Smooth muscle cell (in vitro differentiated cells): ENCODE data around the gene RNF121. TPM values are rescaled to one million over a fixed set of nuclear protein-coding genes. Genes with fewer than 3 reads are reported as not detected.
"Not testable (repeated sequence)": the region's sequence is repeated elsewhere in the genome, so short reads cannot be mapped to it uniquely, and the experiment has no call there.

ENCODE experiments used
- DNase-seq: peaks from one replicate; lab custom pipeline; 2025; ENCODE audit not compliant: unreplicated experiment; lab: John Stamatoyannopoulos, UW
- H2AFZ ChIP-seq: fragments of 200-600 bp; sonication (generic); 2 replicates; pipeline ENCODE4 v1.6.0; 2016; ENCODE audit warnings: antibody characterized with exemption, low read depth, mild to moderate bottlenecking
- H3F3A ChIP-seq: fragments of 200-600 bp; sonication (generic); 2 replicates; pipeline ENCODE4 v1.6.0; 2017; ENCODE audit warnings: antibody characterized with exemption, low read depth
- H3K27ac ChIP-seq: fragments of 200-600 bp; sonication (generic); 2 replicates; pipeline ENCODE4 v1.5.1; 2016; ENCODE audit warnings: low read depth, mild to moderate bottlenecking
- H3K27me3 ChIP-seq: fragments of 200-600 bp; sonication (generic); 2 replicates; pipeline ENCODE4 v1.6.1; 2016; ENCODE audit warnings: low read depth, mild to moderate bottlenecking
- H3K36me3 ChIP-seq: fragments of 200-600 bp; sonication (generic); 2 replicates; pipeline ENCODE4 v1.5.1; 2016; ENCODE audit warnings: low read depth
- H3K4me1 ChIP-seq: fragments of 200-600 bp; sonication (generic); 2 replicates; pipeline ENCODE4 v1.5.1; 2016; ENCODE audit warnings: low read depth
- H3K4me2 ChIP-seq: fragments of 200-600 bp; sonication (generic); 2 replicates; pipeline ENCODE4 v1.6.0; 2016; ENCODE audit warnings: mild to moderate bottlenecking
- H3K4me3 ChIP-seq: fragments of 200-600 bp; sonication (generic); 2 replicates; pipeline ENCODE4 v1.5.1; 2016; ENCODE audit warnings: mild to moderate bottlenecking
- H3K79me2 ChIP-seq: fragments of 200-600 bp; sonication (generic); 2 replicates; pipeline ENCODE4 v1.6.0; 2016; ENCODE audit warnings: low read depth, mild to moderate bottlenecking
- H3K9ac ChIP-seq: fragments of 200-600 bp; sonication (generic); 2 replicates; pipeline ENCODE4 v1.6.0; 2016; ENCODE audit warnings: low read depth
- H3K9me3 ChIP-seq: fragments of 200-600 bp; sonication (generic); replicated peaks from 2 replicates; pipeline ENCODE4 v1.5.1; 2016; ENCODE audit warnings: low read depth
- H4K20me1 ChIP-seq: fragments of 200-600 bp; sonication (generic); 2 replicates; pipeline ENCODE4 v1.6.0; 2016; ENCODE audit warnings: low read depth
- CTCF ChIP-seq: fragments of 200-600 bp; sonication (generic); IDR thresholded peaks from 2 replicates; pipeline ENCODE4 v1.5.1; 2017; ENCODE audit warnings: borderline replicate concordance, mild to moderate bottlenecking, antibody characterized with exemption; ENCODE audit not compliant: insufficient read depth, poor library complexity, severe bottlenecking
- WGBS: methylation state at CpG from one replicate; pipeline ENCODE4 v1.1.7; 2016; ENCODE audit warnings: low lambda C conversion rate; 5-methylcytosine and 5-hydroxymethylcytosine counted together
- polyA plus RNA-seq: library from polyadenylated mRNA; unstranded; fragments of >200 nt; fragmentation: Nextera tagmentation; extraction: Ambion mirVana; gene quantifications from 2 replicates; pipeline ENCODE4 v1.2.1, GENCODE V29; 2016
- total RNA-seq: library from RNA; depleted of rRNA; stranded (reverse); fragments of >200 nt; gene quantifications from 2 replicates; pipeline ENCODE4 v1.2.3, GENCODE V29; 2014

Gene RNF121
- total RNA-seq: 35.3 and 49.5 TPM in 2 replicates
- polyA plus RNA-seq: 34.4 and 34.9 TPM in 2 replicates

GRCh38 chr11:71928737-71929443, at the start of gene RNF121:
TSS of gene RNF121 (plus strand) at chr11:71929046. CDS start at chr11:71929062, 16 bp downstream.
- Histone ChIP-seq H3K79me2 (peaks cover 64% of the 10 kb centered on the region), H3K9me3 (no peaks in the 10 kb centered on the region), H3K27ac (peak within 1 kb of the TSS; percentile 83), H3K4me2 (peak within 1 kb of the TSS; percentile 98), H4K20me1 (peaks cover 44% of the 10 kb centered on the region), H3F3A (no peaks in the 10 kb centered on the region), H3K4me3 (peak within 1 kb of the TSS; percentile 99), H2AFZ (peak within 1 kb of the TSS; percentile 100), H3K9ac (peak within 1 kb of the TSS; percentile 90), H3K4me1 (peaks cover 17% of the 10 kb centered on the region), H3K36me3 (no peaks in the 10 kb centered on the region), H3K27me3 (no peaks in the 10 kb centered on the region)
- WGBS: under 1% methylated on average over 32 of the region's 32 CpGs
- no peak for TF ChIP-seq CTCF
- peak; percentile 75 for DNase-seq

DNA sequence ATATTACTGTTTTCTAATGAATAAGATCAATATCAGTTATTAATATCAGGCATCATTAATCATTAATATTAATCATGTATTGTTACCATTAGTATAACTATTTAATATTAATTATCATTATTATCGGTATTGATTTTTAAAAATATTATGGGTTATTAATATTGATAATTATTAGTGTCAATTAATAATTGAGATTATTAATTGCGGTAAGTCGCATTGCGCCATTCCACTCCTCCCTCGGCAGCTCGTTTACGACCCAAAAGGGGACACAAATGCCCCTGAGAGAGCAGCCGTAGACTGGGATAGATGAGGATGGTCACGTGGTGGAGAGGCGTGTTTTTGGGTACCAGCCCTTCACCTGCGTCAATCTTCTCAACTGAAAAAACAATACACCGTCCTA, 43.0 kb upstream of the RNF121 start:
- not testable (repeated sequence) for H3K27ac ChIP-seq, H3K36me3 ChIP-seq, H3F3A ChIP-seq, DNase-seq, H2AFZ ChIP-seq, H3K79me2 ChIP-seq, H3K4me2 ChIP-seq, H3K27me3 ChIP-seq, H3K4me1 ChIP-seq, H3K4me3 ChIP-seq, H3K9me3 ChIP-seq, H3K9ac ChIP-seq, H4K20me1 ChIP-seq
- 97% methylated on average over 12 of the region's 12 CpGs for WGBS

GRCh38 chr11:71888335-71889010, 40.4 kb upstream of the RNF121 start:
- H3K4me2 ChIP-seq, DNase-seq, H3K9ac ChIP-seq, H3F3A ChIP-seq, H3K79me2 ChIP-seq, H3K36me3 ChIP-seq, H3K27ac ChIP-seq, H2AFZ ChIP-seq, H3K4me3 ChIP-seq, H4K20me1 ChIP-seq, H3K27me3 ChIP-seq, H3K9me3 ChIP-seq, H3K4me1 ChIP-seq: not testable (repeated sequence)
- 83% methylated on average over 14 of the region's 14 CpGs for WGBS

DNA sequence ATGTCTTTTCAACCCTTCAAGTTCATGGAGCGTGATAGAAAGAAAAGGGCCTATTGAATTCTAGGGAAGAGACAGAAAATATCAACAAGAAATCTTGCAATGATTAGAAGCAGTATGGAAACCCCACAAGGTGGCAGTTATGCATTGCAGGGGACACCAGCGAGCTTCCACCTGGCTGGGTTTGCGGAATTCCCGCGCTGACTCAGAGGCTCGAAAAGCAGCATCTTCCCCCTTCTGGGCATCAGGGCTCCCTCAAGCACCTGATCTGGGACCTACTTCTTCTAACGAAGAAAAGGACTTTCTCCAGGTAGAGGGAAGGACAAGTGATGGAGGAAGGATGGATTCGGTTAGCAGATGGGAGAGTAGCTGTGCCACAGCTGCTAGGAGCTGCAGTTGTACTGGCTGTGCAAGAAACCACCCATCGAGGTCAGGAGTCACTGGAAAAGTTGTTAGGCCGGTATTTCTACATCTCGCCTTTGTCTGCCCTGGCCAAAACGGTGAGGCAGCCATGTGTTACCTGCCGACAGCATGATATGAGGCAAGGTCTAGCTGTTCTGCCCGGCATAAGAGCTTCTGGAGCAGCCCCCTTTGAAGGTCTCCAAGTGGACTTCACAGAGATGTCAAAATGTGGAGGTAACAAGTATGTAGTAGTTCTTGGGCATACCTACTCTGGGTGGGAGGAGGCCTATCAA, 39.5 kb upstream of the RNF121 start:
- not testable (repeated sequence) for H3K36me3 ChIP-seq, H3K79me2 ChIP-seq, H3K4me1 ChIP-seq, H3K27ac ChIP-seq, H3K9me3 ChIP-seq, H3K4me3 ChIP-seq, H4K20me1 ChIP-seq, H3K27me3 ChIP-seq, H3K9ac ChIP-seq, H2AFZ ChIP-seq, H3K4me2 ChIP-seq, DNase-seq, H3F3A ChIP-seq
- 75% methylated on average over 14 of the region's 14 CpGs for WGBS

- H3K4me2 ChIP-seq: no peak overlapping the region
- TF ChIP-seq CTCF: no peak
- no peak overlapping the region for H3K4me3 ChIP-seq
- no peak overlapping the region for H3K9ac ChIP-seq
- no peaks in the 10 kb centered on the region for H3K4me1 ChIP-seq
- H2AFZ ChIP-seq: no peak overlapping the region
- no peaks in the 10 kb centered on the region for H3K9me3 ChIP-seq
- no peak overlapping the region for H3K27ac ChIP-seq
- H3K79me2 ChIP-seq: no peaks in the 10 kb centered on the region
- DNase-seq: no peak
- H3K27me3 ChIP-seq: no peaks in the 10 kb centered on the region
- no peaks in the 10 kb centered on the region for H4K20me1 ChIP-seq
- no peaks in the 10 kb centered on the region for H3K36me3 ChIP-seq
- no peaks in the 10 kb centered on the region for H3F3A ChIP-seq
- 96% methylated on average over 12 of the region's 12 CpGs for WGBS
Observed at GRCh38 chr11:71895961-71896360, 32.9 kb upstream of the RNF121 start.

DNA sequence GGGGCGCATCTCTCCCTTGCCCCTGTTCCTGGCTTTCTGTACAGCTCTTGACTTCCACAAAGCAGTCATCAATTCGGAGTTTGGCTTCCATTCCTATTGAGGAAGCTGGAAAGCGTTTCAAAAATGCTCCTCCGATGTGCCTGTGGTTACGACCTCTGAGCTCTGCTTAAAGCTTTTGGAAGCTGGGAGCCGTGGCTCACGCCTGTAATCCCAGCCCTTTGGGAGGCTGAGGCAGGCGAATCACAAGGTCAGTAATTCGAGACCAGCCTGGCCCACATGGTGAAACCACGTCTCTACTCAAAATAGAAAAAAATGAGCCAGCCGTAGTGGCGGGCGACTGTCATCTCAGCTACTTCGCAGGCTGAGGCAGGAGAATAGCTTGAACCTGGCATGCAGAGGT, 27.7 kb upstream of the RNF121 start:
- H3K27me3 ChIP-seq, H3K27ac ChIP-seq, H3K4me2 ChIP-seq, H2AFZ ChIP-seq, H3K36me3 ChIP-seq, H3K4me3 ChIP-seq, H3F3A ChIP-seq, H3K9ac ChIP-seq, H4K20me1 ChIP-seq, DNase-seq, H3K4me1 ChIP-seq, H3K79me2 ChIP-seq, H3K9me3 ChIP-seq: not testable (repeated sequence)
- WGBS: 46% methylated on average over 14 of the region's 14 CpGs
